Testis (tissue), 2 donors: Measurements from ENCODE around the gene NFIA.

ENCODE experiments used
- POLR2A ChIP-seq: fragments of 450-650 bp; IDR thresholded peaks from one replicate; pipeline ENCODE4 v1.6.1; 2017; ENCODE audit warnings: antibody characterized with exemption, mild to moderate bottlenecking, moderate library complexity
- TF ChIP-seq, protein P1 (sequence below), 3 experiments: fragments of 450-650 bp in 2 of 3; fragments of 200-600 bp in 1 of 3; sonication (generic) in 1 of 3; IDR thresholded peaks; one replicate each; pipeline ENCODE4 v1.5.1; 2016 to 2019; ENCODE audit warnings: antibody characterized with exemption in 3 of 3, mild to moderate bottlenecking in 2 of 3, moderate library complexity in 1 of 3

GRCh38 chr1:61261595-61261994 lies 179.2 kb downstream of the NFIA start:
- TF ChIP-seq, protein P1, sequence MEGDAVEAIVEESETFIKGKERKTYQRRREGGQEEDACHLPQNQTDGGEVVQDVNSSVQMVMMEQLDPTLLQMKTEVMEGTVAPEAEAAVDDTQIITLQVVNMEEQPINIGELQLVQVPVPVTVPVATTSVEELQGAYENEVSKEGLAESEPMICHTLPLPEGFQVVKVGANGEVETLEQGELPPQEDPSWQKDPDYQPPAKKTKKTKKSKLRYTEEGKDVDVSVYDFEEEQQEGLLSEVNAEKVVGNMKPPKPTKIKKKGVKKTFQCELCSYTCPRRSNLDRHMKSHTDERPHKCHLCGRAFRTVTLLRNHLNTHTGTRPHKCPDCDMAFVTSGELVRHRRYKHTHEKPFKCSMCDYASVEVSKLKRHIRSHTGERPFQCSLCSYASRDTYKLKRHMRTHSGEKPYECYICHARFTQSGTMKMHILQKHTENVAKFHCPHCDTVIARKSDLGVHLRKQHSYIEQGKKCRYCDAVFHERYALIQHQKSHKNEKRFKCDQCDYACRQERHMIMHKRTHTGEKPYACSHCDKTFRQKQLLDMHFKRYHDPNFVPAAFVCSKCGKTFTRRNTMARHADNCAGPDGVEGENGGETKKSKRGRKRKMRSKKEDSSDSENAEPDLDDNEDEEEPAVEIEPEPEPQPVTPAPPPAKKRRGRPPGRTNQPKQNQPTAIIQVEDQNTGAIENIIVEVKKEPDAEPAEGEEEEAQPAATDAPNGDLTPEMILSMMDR (IDR thresholded peaks at IDR 0.05) = no peak
- no peak for TF ChIP-seq POLR2A
